Rectal smooth muscle tissue (tissue), 1 donor: ENCODE data around the gene CTF1.
A peak's percentile ranks its signal among the peaks of the same experiment; 100 is the strongest.
"Not testable (repeated sequence)": the region's sequence is repeated elsewhere in the genome, so short reads cannot be mapped to it uniquely, and the experiment has no call there.

Experiments
- H3K27ac ChIP-seq: one replicate; pipeline ENCODE4 v1.7.0; 2013; ENCODE audit warnings: low read depth, low read length, inconsistent platforms
- H3K27me3 ChIP-seq: one replicate; pipeline ENCODE4 v1.7.0; 2013; ENCODE audit warnings: low read length; ENCODE audit not compliant: control insufficient read depth, insufficient read depth
- H3K36me3 ChIP-seq: one replicate; pipeline ENCODE4 v1.7.0; 2013; ENCODE audit warnings: low read length; ENCODE audit not compliant: control insufficient read depth, insufficient read depth
- H3K4me1 ChIP-seq: one replicate; pipeline ENCODE4 v1.7.0; 2013; ENCODE audit warnings: low read length; ENCODE audit not compliant: control insufficient read depth, insufficient read depth
- H3K4me3 ChIP-seq: one replicate; pipeline ENCODE4 v1.7.0; 2013; ENCODE audit warnings: low read length
- H3K9ac ChIP-seq: one replicate; pipeline ENCODE4 v1.7.0; 2013; ENCODE audit warnings: low read length

CTF1 gene, protein sequence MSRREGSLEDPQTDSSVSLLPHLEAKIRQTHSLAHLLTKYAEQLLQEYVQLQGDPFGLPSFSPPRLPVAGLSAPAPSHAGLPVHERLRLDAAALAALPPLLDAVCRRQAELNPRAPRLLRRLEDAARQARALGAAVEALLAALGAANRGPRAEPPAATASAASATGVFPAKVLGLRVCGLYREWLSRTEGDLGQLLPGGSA

DNA sequence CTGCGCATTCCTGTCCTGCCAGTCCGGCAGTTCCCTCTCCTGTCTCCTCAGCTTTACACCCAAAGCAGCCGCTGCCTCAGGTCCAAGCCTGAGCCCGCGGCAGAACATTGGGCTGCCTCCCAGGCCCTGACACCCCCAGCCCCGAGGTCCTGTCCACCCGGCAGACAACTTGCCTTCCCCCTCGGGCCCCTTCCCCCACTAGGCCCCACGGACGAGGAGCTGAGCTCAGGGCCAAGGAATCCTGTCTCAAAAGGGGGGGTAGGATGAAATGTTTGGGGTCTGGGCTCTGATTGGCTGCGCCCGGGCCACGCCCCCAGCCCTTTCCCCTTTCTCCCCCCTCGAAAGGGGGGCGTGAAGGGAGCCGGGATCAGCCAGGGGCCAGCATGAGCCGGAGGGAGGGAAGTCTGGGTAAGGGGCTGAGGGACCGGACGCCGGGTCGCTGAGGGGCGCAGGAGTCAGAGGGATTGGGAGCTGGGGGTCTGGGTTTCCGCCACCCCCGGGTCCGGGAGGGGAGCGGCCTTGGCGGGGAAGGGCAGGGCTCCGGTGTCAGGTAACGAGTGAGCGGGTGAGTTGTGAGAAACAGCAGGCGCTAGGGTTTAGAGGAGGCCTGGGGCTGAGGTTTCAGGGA, at the start of gene CTF1:
CTF1 (plus strand) TSS at position 354 of the 628 bp plus-strand sequence; CDS start at position 384, 30 bp downstream.
- Histone ChIP-seq H3K4me3 (peak within 1 kb of the TSS; percentile 82), H3K36me3 (no peaks in the 10 kb centered on the region), H3K27me3 (no peaks in the 10 kb centered on the region), H3K9ac (peak within 1 kb of the TSS; percentile 86), H3K4me1 (peaks cover 27% of the 10 kb centered on the region), H3K27ac (peak within 1 kb of the TSS; percentile 99)

DNA sequence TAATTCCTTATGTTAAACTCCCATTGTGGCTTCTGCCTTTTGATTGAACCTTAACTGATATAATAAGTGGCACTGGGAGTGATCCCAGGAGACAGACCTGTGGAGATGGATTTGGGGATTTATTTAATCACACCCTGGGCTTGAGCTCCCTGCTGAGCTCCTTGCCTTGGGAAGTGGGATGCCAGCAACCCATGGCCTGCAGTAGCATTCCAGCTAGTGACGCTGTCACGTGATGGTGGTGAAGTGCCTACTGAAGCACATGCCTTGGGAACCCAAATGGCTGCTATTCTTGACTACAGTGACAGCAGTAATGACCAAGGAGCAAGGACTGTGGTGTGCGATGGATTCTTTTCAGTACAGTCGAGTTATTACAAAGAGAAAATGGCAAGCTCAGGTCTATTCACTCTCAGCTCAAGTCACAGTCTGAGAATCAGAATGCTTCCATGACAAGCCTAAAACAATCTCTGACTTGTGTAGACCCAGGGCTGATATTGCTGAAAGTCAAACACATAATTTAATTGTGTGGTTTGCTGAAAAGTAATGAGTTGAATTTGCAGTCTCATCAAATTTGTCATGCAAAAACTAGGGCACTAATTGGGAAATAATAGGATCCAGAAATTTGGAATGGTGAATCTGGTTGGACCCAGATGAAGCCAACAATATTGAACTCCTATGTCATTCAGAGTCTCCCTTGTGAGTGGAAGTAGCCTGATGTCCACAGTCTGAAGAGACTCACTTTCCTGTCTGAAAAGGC, 49.6 kb upstream of the CTF1 start:
- Histone ChIP-seq H3K36me3 (no peaks in the 10 kb centered on the region), H3K4me1 (peaks cover 7% of the 10 kb centered on the region), H3K9ac (no peak overlapping the region), H3K27ac (no peak overlapping the region), H3K4me3 (no peak overlapping the region), H3K27me3 (no peaks in the 10 kb centered on the region)

DNA sequence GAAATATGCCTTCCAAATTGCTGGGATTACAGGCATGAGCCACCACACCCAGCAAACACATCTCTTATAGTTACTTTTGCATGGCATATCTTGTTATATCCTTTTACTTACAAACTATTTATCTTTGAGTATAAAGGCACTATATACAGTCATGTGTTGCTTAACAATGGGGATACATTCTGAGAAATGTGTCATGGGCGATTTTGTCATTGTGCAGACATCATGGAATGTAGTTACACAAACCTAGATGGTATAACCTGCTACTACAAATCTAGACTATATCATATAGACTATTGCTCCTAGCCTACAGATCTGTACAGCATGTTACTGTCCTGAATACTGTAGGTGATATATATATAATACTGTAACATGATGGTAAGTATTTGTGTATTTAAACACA, 46.2 kb upstream of the CTF1 start:
- H3K36me3 ChIP-seq = no peaks in the 10 kb centered on the region
- no peak overlapping the region for H3K9ac ChIP-seq
- no peaks in the 10 kb centered on the region for H3K27me3 ChIP-seq
- H3K4me3 ChIP-seq = no peak overlapping the region
- peaks cover 2% of the 10 kb centered on the region for H3K4me1 ChIP-seq
- H3K27ac ChIP-seq = no peak overlapping the region

DNA sequence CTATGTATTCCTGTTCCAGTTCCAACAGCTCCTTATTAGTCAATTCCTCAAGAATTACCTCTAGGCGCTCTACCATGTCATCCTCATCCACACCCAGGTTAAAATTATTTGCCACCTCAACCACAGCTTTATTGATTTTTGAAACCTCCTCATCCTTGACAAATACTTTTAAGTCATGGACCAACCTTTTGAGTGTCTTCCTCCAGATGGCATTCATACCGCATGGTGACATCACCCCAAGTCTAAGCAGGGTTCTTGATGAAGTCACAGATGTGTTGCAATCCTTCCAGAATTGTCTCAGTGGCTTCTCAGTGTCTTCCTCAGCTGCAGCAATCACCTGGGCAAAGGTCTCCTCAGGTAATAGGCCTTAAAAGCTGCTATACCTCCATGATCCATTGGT, 42.7 kb upstream of the CTF1 start:
- Histone ChIP-seq H3K4me3 (no peak overlapping the region), H3K27me3 (no peaks in the 10 kb centered on the region), H3K27ac (no peak overlapping the region), H3K4me1 (no peaks in the 10 kb centered on the region), H3K9ac (no peak overlapping the region), H3K36me3 (no peaks in the 10 kb centered on the region)

DNA sequence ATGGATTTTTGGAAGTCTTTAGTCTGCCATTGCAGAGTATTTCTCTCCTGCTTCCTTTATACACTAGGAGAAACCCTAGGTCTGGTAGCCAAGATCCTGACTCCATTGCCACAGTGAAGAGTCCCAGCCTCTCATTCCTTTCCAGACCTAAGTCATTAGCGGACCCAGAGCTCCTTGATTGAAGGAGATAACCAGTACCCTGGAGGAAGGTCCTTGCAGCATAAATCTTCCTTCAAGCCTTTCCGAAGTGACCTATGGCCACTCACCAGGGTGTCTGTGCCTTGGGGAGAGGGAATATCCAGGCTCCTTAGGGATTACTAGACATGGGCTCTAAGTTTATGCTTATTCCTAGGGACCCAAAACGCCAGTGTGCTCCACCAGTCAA, 38.3 kb upstream of the CTF1 start:
- H3K4me1 ChIP-seq = no peaks in the 10 kb centered on the region
- no peak overlapping the region for H3K4me3 ChIP-seq
- H3K27me3 ChIP-seq = no peaks in the 10 kb centered on the region
- H3K9ac ChIP-seq = no peak overlapping the region
- H3K27ac ChIP-seq = no peak overlapping the region
- H3K36me3 ChIP-seq = no peaks in the 10 kb centered on the region

DNA sequence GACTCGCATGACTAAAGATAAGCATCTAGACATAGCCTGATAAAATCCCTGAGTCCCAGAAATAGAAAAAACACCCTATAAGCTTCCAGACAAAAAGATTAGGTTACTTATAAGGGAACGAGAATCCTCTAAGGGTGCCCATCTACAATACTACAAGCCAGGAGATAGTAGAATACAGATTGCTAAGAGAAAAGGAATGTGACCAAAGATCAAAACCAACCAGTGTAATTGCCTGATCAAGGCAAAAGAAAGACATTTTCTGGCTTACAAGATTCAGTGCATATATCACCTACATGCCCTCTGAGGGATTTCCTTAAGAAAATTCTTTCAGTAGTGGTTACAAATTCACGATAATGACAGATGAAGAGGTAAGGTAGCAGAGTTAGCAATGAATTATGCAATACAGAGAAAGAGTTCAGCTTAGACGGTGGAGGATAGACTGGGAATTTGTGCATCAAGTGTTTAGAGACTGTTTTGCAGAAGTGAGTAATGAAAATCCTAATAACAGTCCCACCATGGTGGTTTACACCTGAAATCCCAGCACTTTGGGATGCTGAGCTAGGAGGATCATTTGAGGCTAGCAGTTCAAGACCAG, 37.5 kb upstream of the CTF1 start:
- H3K4me1 ChIP-seq = no peaks in the 10 kb centered on the region

DNA sequence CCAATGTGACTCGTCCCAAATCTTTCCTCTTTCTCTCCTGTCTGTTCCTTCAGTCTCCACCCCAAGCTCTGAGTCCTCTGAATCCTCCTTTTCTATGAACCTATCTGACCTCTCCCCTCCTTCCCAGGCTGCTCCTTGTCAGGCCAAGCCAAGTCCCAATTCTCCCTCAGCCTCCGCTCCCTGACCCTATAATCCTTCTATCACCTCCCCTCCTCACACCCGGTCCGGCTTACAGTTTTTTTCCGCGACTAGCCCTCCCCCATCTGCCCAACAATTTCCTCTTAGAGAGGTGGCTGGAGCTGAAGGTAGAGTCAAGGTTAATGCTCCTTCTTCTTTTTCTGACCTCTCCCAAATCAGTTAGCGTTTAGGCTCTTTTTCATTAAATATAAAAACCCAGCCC, 35.7 kb upstream of the CTF1 start:
- H3K4me3 ChIP-seq, H3K27me3 ChIP-seq, H3K4me1 ChIP-seq, H3K27ac ChIP-seq, H3K9ac ChIP-seq, H3K36me3 ChIP-seq: not testable (repeated sequence)

More for the DNA sequence above, 37.5 kb upstream of the CTF1 start:
- Histone ChIP-seq H3K27me3 (no peaks in the 10 kb centered on the region), H3K9ac (no peak overlapping the region), H3K27ac (no peak overlapping the region), H3K36me3 (no peaks in the 10 kb centered on the region), H3K4me3 (no peak overlapping the region)

DNA sequence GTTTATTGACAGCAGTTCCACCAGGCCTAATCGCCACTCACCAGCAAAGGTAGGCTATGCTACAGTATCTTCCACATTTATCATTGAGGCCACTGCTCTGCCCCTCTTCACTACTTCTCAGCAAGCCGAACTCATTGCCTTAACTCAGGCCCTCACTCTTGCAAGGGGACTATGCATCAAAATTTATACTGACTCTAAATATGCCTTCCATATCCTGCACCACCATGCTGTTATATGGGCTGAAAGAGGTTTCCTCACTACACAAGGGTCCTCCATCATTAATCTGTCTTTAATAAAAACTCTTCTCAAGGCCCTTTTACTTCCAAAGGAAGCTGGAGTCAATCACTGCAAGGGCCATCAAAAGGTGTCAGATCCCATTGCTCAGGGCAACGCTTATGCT, 33.2 kb upstream of the CTF1 start:
- H3K4me3 ChIP-seq, H3K27ac ChIP-seq, H3K27me3 ChIP-seq, H3K4me1 ChIP-seq, H3K36me3 ChIP-seq, H3K9ac ChIP-seq: not testable (repeated sequence)

DNA sequence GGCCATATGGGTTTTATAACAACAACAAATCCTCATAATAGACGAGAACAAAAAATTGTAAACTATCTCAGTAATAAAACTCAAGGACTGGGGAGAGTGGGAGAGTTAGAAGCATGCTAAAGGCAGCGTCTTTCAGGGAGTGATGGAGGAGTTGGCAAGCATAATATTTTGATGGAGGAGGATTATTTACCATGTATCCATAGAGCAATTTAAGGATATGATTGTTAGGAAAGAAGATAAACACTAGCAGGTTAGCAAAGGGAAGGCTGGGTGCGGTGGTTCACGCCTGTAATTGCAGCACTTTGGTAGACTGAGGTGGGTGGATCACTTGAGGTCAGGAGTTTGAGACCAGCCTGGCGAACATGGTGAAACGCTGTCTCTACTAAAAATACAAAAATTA, 30.4 kb upstream of the CTF1 start:
- H3K9ac ChIP-seq = no peak overlapping the region
- H3K4me1 ChIP-seq = no peaks in the 10 kb centered on the region
- no peaks in the 10 kb centered on the region for H3K36me3 ChIP-seq
- H3K27me3 ChIP-seq = no peaks in the 10 kb centered on the region
- no peak overlapping the region for H3K4me3 ChIP-seq
- H3K27ac ChIP-seq = no peak overlapping the region

DNA sequence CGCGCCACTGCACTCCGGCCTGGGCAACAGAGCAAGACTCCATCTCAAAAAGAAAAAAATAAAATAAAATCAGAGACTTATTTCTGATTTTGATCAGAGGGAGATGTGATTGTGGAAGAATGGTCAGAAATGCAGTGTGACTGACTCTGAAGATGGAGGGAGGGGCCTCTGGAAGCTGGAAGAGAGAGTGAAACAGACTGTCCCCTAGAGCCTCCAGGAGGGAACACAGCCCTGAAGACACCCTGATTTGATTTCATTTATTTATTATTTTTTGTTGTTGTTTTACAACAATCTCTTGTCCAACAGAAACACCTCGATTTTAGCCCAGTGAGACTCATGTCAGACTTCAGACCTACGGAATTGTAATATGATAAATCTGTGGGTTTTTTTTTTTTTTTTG, 28.7 kb upstream of the CTF1 start:
- no peak overlapping the region for H3K9ac ChIP-seq
- H3K27ac ChIP-seq = no peak overlapping the region
- H3K4me3 ChIP-seq = no peak overlapping the region
- H3K27me3 ChIP-seq = no peaks in the 10 kb centered on the region
- peaks cover 3% of the 10 kb centered on the region for H3K36me3 ChIP-seq
- H3K4me1 ChIP-seq = no peaks in the 10 kb centered on the region

DNA sequence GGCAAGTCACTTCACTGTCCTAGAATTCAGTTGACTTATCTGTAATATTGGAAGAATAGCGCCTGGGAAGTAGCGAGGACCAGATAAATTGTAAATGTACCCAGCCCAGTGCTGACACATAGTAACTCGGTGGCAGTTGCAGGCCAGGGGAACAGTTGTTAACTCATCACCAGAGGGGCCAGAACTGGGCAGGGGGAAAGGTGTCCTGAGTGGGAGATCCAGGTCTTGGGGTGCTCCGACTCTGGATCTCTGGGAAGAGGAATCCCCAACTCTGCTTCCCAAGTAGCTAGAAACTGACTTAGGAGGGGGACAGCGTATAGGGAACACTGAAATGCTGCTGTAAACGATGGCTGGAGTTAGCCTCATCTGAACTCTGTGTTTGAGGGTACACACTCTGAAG, 25.5 kb upstream of the CTF1 start:
- H3K4me3 ChIP-seq = no peak overlapping the region
- peaks cover 3% of the 10 kb centered on the region for H3K36me3 ChIP-seq
- H3K4me1 ChIP-seq = peaks cover 1% of the 10 kb centered on the region
- no peak overlapping the region for H3K9ac ChIP-seq
- H3K27me3 ChIP-seq = no peaks in the 10 kb centered on the region
- H3K27ac ChIP-seq = no peak overlapping the region

DNA sequence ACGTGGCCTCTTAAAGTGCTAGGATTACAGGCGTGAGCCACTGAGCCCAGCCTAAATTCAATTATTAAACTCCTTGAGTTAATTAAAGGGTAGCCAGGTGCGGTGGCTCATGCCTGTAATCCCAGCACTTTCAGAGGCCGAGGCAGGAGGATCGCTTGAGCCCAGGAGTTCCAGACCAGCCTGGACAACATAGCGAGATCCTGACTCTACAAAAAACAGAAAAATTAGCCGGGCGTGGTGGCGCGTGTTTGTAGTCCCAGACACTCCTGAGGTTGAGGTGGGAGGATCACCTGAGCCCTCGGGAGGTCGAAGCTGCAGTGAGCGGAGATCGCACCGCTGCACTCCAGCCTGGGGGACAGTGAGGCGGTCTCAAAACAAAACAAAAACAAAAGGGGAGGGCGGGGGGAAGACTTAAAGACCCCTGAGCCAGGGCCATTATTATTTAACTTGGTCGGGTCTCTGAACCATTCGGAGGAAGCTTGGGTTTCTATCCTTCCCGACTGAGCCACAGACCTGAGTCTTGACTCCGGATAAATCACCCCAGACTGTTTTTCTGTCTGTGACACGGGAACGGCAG, 22.1 kb upstream of the CTF1 start:
- H3K9ac ChIP-seq = peak overlapping the region; percentile 82
- H3K27me3 ChIP-seq = no peaks in the 10 kb centered on the region
- peak overlapping the region; percentile 93 for H3K27ac ChIP-seq
- H3K4me3 ChIP-seq = peak overlapping the region; percentile 98
- peaks cover 11% of the 10 kb centered on the region for H3K4me1 ChIP-seq
- peaks cover 3% of the 10 kb centered on the region for H3K36me3 ChIP-seq
